Measurements from ENCODE around the gene FSCN2. TPM values are rescaled to one million over a fixed set of nuclear protein-coding genes. Genes with fewer than 3 reads are reported as not detected.

Gene FSCN2
- polyA plus RNA-seq, 1 of the 3 experiments (the other 2 are of a cell fraction), result 2.1 TPM

DNA sequence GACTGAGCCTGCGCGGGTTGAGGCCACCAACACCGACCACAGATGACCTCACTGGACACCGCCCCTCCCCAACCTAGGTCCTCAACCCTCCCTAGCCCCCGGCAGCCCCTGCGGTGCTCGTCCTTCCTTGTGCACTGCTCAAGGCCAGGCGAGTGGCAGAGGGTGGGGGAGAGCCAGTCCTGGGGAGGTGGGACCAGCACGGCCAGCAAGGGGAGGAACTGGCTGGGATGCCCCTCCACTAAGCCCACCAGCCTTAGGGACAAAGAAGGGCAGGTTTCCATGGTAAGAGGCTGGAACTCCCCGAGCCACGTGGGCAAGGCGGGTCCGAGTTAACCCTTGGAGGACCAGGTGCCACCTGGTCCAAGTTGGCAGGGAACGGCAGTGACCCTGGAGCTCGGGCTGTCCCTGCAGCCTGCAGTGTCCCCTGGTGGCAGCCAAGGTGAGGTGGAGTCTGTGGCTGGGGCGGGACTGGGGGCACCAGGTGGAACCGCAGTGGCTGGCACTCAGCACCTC lies 9.2 kb downstream of the FSCN2 start:
- H3K27ac ChIP-seq (ENCODE audit: low read depth in 2 of 2, low read length in 1 of 2), result no peak overlapping the region
- H3K9me3 ChIP-seq, result no peaks in the 10 kb centered on the region
- TF ChIP-seq, protein P1, sequence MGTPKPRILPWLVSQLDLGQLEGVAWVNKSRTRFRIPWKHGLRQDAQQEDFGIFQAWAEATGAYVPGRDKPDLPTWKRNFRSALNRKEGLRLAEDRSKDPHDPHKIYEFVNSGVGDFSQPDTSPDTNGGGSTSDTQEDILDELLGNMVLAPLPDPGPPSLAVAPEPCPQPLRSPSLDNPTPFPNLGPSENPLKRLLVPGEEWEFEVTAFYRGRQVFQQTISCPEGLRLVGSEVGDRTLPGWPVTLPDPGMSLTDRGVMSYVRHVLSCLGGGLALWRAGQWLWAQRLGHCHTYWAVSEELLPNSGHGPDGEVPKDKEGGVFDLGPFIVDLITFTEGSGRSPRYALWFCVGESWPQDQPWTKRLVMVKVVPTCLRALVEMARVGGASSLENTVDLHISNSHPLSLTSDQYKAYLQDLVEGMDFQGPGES (IDR thresholded peaks at IDR 0.05; ENCODE audit: low read depth, low read length), result no peak
- TF ChIP-seq RAD21 (IDR thresholded peaks at IDR 0.05; ENCODE audit: low read length), result peak; percentile 80
- TF ChIP-seq, protein P2, sequence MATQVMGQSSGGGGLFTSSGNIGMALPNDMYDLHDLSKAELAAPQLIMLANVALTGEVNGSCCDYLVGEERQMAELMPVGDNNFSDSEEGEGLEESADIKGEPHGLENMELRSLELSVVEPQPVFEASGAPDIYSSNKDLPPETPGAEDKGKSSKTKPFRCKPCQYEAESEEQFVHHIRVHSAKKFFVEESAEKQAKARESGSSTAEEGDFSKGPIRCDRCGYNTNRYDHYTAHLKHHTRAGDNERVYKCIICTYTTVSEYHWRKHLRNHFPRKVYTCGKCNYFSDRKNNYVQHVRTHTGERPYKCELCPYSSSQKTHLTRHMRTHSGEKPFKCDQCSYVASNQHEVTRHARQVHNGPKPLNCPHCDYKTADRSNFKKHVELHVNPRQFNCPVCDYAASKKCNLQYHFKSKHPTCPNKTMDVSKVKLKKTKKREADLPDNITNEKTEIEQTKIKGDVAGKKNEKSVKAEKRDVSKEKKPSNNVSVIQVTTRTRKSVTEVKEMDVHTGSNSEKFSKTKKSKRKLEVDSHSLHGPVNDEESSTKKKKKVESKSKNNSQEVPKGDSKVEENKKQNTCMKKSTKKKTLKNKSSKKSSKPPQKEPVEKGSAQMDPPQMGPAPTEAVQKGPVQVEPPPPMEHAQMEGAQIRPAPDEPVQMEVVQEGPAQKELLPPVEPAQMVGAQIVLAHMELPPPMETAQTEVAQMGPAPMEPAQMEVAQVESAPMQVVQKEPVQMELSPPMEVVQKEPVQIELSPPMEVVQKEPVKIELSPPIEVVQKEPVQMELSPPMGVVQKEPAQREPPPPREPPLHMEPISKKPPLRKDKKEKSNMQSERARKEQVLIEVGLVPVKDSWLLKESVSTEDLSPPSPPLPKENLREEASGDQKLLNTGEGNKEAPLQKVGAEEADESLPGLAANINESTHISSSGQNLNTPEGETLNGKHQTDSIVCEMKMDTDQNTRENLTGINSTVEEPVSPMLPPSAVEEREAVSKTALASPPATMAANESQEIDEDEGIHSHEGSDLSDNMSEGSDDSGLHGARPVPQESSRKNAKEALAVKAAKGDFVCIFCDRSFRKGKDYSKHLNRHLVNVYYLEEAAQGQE (IDR thresholded peaks at IDR 0.05; ENCODE audit: low read depth, low read length), result no peak
- TF ChIP-seq, protein P3, sequence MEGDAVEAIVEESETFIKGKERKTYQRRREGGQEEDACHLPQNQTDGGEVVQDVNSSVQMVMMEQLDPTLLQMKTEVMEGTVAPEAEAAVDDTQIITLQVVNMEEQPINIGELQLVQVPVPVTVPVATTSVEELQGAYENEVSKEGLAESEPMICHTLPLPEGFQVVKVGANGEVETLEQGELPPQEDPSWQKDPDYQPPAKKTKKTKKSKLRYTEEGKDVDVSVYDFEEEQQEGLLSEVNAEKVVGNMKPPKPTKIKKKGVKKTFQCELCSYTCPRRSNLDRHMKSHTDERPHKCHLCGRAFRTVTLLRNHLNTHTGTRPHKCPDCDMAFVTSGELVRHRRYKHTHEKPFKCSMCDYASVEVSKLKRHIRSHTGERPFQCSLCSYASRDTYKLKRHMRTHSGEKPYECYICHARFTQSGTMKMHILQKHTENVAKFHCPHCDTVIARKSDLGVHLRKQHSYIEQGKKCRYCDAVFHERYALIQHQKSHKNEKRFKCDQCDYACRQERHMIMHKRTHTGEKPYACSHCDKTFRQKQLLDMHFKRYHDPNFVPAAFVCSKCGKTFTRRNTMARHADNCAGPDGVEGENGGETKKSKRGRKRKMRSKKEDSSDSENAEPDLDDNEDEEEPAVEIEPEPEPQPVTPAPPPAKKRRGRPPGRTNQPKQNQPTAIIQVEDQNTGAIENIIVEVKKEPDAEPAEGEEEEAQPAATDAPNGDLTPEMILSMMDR (IDR thresholded peaks at IDR 0.05), result peak; percentile 60
- TF ChIP-seq, protein P4, sequence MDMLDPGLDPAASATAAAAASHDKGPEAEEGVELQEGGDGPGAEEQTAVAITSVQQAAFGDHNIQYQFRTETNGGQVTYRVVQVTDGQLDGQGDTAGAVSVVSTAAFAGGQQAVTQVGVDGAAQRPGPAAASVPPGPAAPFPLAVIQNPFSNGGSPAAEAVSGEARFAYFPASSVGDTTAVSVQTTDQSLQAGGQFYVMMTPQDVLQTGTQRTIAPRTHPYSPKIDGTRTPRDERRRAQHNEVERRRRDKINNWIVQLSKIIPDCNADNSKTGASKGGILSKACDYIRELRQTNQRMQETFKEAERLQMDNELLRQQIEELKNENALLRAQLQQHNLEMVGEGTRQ (IDR thresholded peaks at IDR 0.05; ENCODE audit: borderline replicate concordance, low read depth, low read length), result peak; percentile 12; the same call in 1 of the 2 replicates
- TF ChIP-seq SMC3 (IDR thresholded peaks at IDR 0.05; ENCODE audit: low read depth, low read length), result peak; percentile 62
- no peaks in the 10 kb centered on the region for H3K9me2 ChIP-seq
- peak; percentile 92 for DNase-seq
- no peaks in the 10 kb centered on the region for H3K27me3 ChIP-seq (ENCODE audit: insufficient read depth)
- WGBS (ENCODE audit: low lambda C conversion rate), result 54% methylated on average over 14 of the region's 17 CpGs
- H3F3A ChIP-seq (replicated peaks; ENCODE audit: insufficient read depth), result peaks cover 13% of the 10 kb centered on the region
- H3K4me2 ChIP-seq, result no peak overlapping the region
- peaks cover 0 to 20% of the 10 kb centered on the region in 2 experiments for H3K36me3 ChIP-seq (replicated peaks in 1 of 2; ENCODE audit: control insufficient read depth in 1 of 2, insufficient read depth in 2 of 2, low read length in 1 of 2)
- POLR2A ChIA-PET, result interaction anchor here (1.0 kb wide), 2 partner anchors 14 to 31 kb away, joined by 3 read pairs; no protein-coding TSS in a partner anchor
- CTCF ChIA-PET, result interaction anchor here (0.6 to 4.2 kb wide), 25 partner anchors 8 to 568 kb away, joined by 3 to 39 read pairs (median 4); partner anchors contain the start of genes ACTG1, FAAP100 and FSCN2
- no peaks in the 10 kb centered on the region for H3K79me2 ChIP-seq (ENCODE audit: insufficient read depth)
- H3K9ac ChIP-seq, result no peak overlapping the region
- H3K4me1 ChIP-seq (ENCODE audit: control insufficient read depth in 1 of 2, insufficient read depth in 2 of 2, low read depth in 1 of 2, low read length in 1 of 2), result peaks cover 0 to 35% of the 10 kb centered on the region in 2 experiments; a peak in 1 of 4 replicates
- H4K20me1 ChIP-seq (ENCODE audit: insufficient read depth), result peaks cover 9% of the 10 kb centered on the region; the same call in 1 of the 2 replicates
- H2AFZ ChIP-seq (ENCODE audit: low read depth), result no peak overlapping the region
- no peak overlapping the region for H3K4me3 ChIP-seq (ENCODE audit: low read depth in 2 of 2, low read length in 1 of 2)

All from SK-N-SH (cell line).